Tibial artery (tissue), 4 donors: ENCODE results near the gene PHRF1.

ENCODE experiments used
- DNase-seq, 2 donors: peaks; one replicate each; pipeline ENCODE4 v3.0.0-alpha.2; 2019
- H3K27ac ChIP-seq, 2 donors: fragments of 200-600 bp; sonication (generic) in 1 of 2; 1 replicate in 1 of 2; 2 replicates in 1 of 2; pipeline ENCODE4 v1.5.1; 2018 to 2019; ENCODE audit warnings: mild to moderate bottlenecking in 1 of 2
- H3K27me3 ChIP-seq, 2 donors: fragments of 200-600 bp; sonication (generic) in 1 of 2; one replicate each; pipeline versions ENCODE4 v1.5.1 to v1.6.0; 2016 to 2019
- H3K36me3 ChIP-seq, 3 donors: fragments of 200-600 bp; sonication (generic) in 2 of 3; one replicate each; pipeline ENCODE4 v1.5.1; 2016 to 2019; ENCODE audit warnings: mild to moderate bottlenecking in 2 of 3
- H3K4me1 ChIP-seq, 4 donors: fragments of 200-600 bp; sonication (generic) in 2 of 4; 1 replicate in 3 of 4; 2 replicates in 1 of 4; pipeline ENCODE4 v1.5.1; 2016 to 2019
- H3K4me3 ChIP-seq, 2 donors: fragments of 200-600 bp; sonication (generic) in 1 of 2; 1 replicate in 1 of 2; 2 replicates in 1 of 2; pipeline ENCODE4 v1.5.1; 2018 to 2019; ENCODE audit warnings: mild to moderate bottlenecking in 2 of 2
- H3K9me3 ChIP-seq, 3 donors: fragments of 200-600 bp; sonication (generic) in 1 of 3; one replicate each; pipeline ENCODE4 v1.5.1; 2016 to 2019
- intact Hi-C: fragments of 100-400 bp; cut with DNase I; formaldehyde crosslinking; loops from one replicate; pipeline ENCODE4 v1.15.0; 2023; ENCODE audit warnings: low total_unique reads
- TF ChIP-seq, protein P1 (sequence below), 2 experiments: fragments of 200-600 bp in 1 of 2; fragments of 450-650 bp in 1 of 2; IDR thresholded peaks; one replicate each; pipeline ENCODE4 v1.5.1; 2017 to 2019; ENCODE audit warnings: antibody characterized with exemption in 2 of 2, mild to moderate bottlenecking in 1 of 2, moderate library complexity in 1 of 2

PHRF1 gene

DNA sequence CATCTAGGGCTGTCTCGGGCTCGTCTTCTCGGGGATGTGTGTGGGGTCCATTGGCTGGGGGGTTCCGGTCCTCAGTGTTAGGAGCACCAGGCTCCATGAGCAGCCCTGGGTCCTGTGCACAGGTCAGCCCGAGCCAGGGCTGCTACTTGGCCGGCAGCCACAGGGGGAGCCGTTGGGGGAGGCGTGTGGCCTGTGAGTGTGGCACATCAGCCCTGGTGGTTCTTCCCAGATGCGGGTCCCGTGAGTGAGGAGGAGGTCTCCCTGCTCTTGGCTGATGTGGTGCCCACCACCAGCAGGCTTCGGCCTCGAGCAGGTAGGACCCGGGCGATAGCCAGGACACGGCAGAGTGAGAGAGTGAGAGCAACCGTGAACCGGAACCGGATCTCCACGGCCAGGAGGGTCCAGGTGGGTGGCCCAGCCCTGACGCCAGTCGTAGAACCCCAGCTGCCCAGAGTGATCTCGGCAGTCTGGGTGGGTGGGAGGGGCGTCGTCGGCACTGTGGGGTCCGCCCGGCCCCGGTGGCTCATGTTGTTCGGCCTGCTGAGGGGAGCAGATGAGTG is 21.0 kb downstream of the PHRF1 start:
- peaks cover 78 to 100% (median 93%) of the 10 kb centered on the region in 3 donors for H3K36me3 ChIP-seq
- TF ChIP-seq, protein P1, sequence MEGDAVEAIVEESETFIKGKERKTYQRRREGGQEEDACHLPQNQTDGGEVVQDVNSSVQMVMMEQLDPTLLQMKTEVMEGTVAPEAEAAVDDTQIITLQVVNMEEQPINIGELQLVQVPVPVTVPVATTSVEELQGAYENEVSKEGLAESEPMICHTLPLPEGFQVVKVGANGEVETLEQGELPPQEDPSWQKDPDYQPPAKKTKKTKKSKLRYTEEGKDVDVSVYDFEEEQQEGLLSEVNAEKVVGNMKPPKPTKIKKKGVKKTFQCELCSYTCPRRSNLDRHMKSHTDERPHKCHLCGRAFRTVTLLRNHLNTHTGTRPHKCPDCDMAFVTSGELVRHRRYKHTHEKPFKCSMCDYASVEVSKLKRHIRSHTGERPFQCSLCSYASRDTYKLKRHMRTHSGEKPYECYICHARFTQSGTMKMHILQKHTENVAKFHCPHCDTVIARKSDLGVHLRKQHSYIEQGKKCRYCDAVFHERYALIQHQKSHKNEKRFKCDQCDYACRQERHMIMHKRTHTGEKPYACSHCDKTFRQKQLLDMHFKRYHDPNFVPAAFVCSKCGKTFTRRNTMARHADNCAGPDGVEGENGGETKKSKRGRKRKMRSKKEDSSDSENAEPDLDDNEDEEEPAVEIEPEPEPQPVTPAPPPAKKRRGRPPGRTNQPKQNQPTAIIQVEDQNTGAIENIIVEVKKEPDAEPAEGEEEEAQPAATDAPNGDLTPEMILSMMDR (IDR thresholded peaks at IDR 0.05) = no peak
- DNase-seq = no peak
- H3K27ac ChIP-seq = no peak overlapping the region
- H3K27me3 ChIP-seq = no peaks in the 10 kb centered on the region
- no peak overlapping the region for H3K4me3 ChIP-seq
- intact Hi-C loops = no loop called here
- H3K4me1 ChIP-seq = no peaks in the 10 kb centered on the region
- no peaks in the 10 kb centered on the region for H3K9me3 ChIP-seq

DNA sequence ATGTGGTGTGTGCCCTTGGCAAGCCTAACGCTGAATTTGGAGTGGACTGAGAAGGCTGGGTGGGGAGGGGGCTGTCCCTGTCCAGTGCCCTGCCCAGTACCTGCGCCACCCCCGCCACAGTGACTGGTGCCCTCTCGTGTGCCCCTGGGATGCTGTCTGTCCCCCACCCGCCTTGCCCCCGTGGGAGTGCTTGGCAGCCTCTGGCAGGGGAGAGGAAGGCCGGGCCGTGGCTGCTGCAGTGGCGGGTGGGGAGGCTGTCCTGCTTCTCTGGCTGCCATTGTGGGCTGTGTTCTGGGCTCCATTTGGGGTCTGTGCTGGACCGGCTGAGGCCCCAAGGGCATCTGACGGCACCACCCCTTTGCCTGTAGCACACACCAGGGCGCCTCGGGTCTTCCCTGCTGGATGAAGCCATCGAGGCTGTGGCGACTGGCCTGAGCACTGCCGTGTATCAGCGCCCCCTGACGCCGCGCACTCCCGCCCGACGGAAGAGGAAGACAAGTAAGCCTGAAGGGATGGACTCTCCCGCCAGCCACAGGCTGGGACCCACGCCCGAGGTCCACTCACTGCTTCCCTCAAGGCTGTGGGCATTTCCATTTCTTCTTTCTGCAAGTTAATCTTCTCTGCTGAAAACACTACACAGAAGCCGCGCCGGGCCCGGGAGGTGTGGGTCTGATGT is 21.9 kb downstream of the PHRF1 start:
- TF ChIP-seq, protein P1 (IDR thresholded peaks at IDR 0.05) = no peak
- Histone ChIP-seq H3K9me3 (no peaks in the 10 kb centered on the region), H3K36me3 (peaks cover 72 to 100% (median 93%) of the 10 kb centered on the region in 3 donors), H3K27me3 (no peaks in the 10 kb centered on the region), H3K4me3 (no peak overlapping the region), H3K27ac (no peak overlapping the region), H3K4me1 (no peaks in the 10 kb centered on the region)
- intact Hi-C loops = no loop called here
- DNase-seq = no peak

DNA sequence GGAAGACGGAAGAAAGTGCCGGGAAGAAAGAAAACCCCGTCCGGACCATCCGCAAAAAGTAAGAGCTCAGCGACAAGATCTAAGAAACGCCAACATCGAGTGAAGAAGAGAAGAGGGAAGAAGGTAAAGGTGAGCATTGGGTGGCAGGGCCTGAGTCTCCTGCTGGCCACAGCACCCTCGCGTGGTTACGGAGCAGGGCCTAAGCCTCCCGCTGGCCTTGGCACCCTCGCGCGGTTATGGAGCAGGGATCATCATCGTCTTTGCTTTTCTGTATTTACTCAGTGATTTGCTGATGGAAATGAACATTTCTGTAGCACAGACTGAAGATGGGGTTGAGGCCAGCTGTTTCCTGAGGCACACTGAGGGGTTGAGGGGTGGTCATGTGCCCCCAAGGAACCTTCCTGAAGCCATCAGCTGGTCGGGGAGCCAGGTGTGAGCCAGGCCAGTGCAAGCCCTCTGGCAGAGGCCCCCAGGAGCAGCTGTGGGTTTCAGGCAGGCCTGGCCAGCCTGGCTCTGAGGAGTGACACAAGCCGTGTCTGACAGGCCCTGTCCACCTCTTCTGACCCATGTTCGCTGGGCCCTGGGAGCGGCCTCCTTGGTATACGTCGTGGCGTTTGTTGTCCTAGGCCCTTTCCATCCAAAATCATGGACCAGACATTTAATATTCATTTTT is 25.4 kb downstream of the PHRF1 start:
- TF ChIP-seq, protein P1 (IDR thresholded peaks at IDR 0.05) = no peak
- H3K9me3 ChIP-seq = no peaks in the 10 kb centered on the region
- no peak overlapping the region for H3K4me3 ChIP-seq
- peaks cover 0 to 4% (median 0%) of the 10 kb centered on the region in 4 donors for H3K4me1 ChIP-seq
- intact Hi-C loops = no loop called here
- no peak overlapping the region for H3K27ac ChIP-seq
- no peaks in the 10 kb centered on the region for H3K27me3 ChIP-seq
- no peak for DNase-seq
- H3K36me3 ChIP-seq = peaks cover 84 to 100% (median 94%) of the 10 kb centered on the region in 3 donors

DNA sequence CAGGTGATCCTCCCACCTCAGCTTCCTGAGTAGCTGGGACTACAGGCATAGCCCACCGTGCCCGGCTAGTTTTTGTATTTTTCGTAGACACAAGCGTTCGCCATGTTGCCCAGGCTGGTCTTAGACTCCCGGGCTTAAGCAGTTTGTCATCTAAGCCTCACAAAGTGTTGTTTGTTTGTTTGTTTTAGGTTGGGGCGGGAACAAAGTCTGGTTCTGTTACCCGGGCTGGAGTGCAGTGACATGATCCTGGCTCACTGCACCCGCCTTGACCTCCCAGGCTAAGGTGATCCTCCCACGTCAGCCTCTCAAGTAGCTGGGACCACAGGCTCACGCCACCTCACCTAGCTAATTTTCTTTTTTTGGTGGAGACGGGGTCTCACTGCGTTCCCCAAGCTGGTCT is 26.9 kb downstream of the PHRF1 start:
- peaks cover 87 to 100% (median 94%) of the 10 kb centered on the region in 3 donors for H3K36me3 ChIP-seq
- intact Hi-C loops = no loop called here
- H3K9me3 ChIP-seq = no peaks in the 10 kb centered on the region
- H3K4me3 ChIP-seq = no peak overlapping the region
- no peak for DNase-seq
- H3K27ac ChIP-seq = no peak overlapping the region
- H3K27me3 ChIP-seq = no peaks in the 10 kb centered on the region
- peaks cover 0 to 4% (median 0%) of the 10 kb centered on the region in 4 donors for H3K4me1 ChIP-seq
- TF ChIP-seq, protein P1 (IDR thresholded peaks at IDR 0.05) = no peak

DNA sequence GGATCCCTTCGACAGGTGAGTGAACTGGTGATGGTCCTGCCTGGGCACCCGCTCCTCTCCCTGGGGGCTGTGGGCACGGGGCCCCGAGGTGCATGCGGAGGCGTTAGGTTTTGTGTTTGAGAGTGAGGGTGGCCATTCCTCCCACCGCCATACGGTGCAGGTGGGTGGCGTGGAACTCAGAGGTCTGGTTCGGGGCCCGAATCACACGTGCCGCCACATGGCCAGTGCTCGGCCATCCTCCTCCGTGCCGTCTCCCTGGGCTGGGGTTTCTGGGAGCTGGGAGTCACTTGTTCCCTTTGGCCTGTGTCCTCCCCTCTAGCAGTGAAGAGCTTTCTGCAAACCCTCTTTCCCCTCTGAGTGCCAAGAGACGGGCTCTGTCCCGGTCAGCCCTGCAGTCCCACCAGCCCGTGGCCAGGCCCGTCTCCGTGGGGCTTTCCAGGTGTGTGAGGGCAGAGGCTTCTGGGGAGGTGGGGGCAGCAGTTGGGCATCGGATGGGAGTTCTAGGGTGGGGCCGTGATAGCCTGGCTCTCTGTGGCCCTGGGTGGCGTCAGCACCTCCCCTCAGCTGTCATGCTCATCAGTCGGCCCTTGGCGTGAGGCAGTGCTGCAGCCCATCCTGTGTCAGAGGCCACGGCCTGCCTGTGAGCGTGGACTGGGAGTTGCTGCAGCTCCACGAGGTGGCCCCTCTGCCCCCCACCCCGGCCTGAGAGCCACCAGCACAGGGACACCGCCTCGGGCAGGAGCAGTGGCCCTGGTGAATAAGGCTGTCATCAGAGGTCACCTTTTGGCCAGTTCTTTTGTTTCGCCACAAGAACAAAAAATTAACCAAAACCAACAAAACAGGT is 29.2 kb downstream of the PHRF1 start:
- Histone ChIP-seq H3K27ac (no peak overlapping the region), H3K27me3 (no peaks in the 10 kb centered on the region)
- intact Hi-C loops = no loop called here

More for the DNA sequence above, 29.2 kb downstream of the PHRF1 start:
- peaks cover 0 to 4% (median 0%) of the 10 kb centered on the region in 4 donors for H3K4me1 ChIP-seq
- DNase-seq = no peak
- H3K4me3 ChIP-seq = no peak overlapping the region
- peaks cover 87 to 100% (median 98%) of the 10 kb centered on the region in 3 donors for H3K36me3 ChIP-seq
- no peaks in the 10 kb centered on the region for H3K9me3 ChIP-seq
- TF ChIP-seq, protein P1 (IDR thresholded peaks at IDR 0.05) = no peak
